ENCODE results near the gene SLC28A1. TPM values are rescaled to one million over a fixed set of nuclear protein-coding genes. Genes with fewer than 3 reads are reported as not detected.

Gene SLC28A1
- total and polyA plus RNA-seq, 2 experiments from 2014 or later: 2.5 to 3.0 TPM

DNA sequence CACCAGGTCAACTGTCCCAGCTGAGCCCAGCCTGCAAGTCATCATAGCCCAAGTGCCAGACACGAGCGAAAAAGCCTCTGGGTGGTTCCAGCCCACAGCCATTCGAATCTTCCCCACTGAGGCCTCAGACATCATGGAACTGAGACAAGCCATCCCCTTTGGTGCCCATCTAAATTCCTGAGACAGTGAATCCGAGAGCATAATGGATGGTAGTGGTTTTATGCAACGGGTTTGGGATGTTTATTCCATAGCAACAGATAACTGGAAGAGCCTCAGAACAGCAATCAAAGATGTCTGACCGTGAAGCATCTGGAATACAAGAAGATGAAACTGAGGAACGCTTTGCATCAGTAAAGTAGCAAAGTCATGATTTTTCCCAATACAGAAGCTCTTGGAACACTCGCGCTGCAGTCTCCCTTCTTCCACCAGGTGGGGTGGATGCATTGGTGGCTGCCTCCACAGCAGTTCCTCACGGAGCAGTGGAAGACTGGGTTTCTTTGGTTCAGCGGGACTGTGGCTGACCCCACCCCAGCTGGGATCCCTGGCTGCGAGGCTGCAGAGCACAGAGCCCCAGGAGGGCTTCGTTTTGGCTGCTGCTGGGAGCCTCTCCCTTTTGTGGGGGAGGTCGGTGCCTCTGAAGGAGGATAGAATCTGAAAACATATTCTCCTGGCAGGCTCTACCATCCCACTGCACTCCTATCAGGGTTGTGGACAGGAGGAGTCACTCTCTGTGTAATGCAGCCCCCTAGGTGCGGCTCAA lies 70.8 kb downstream of the SLC28A1 start:
- no peak for TF ChIP-seq EZH2phosphoT487 (IDR thresholded peaks at IDR 0.05; ENCODE audit: low read depth, severe bottlenecking, unreplicated experiment)
- TF ChIP-seq, protein P1, sequence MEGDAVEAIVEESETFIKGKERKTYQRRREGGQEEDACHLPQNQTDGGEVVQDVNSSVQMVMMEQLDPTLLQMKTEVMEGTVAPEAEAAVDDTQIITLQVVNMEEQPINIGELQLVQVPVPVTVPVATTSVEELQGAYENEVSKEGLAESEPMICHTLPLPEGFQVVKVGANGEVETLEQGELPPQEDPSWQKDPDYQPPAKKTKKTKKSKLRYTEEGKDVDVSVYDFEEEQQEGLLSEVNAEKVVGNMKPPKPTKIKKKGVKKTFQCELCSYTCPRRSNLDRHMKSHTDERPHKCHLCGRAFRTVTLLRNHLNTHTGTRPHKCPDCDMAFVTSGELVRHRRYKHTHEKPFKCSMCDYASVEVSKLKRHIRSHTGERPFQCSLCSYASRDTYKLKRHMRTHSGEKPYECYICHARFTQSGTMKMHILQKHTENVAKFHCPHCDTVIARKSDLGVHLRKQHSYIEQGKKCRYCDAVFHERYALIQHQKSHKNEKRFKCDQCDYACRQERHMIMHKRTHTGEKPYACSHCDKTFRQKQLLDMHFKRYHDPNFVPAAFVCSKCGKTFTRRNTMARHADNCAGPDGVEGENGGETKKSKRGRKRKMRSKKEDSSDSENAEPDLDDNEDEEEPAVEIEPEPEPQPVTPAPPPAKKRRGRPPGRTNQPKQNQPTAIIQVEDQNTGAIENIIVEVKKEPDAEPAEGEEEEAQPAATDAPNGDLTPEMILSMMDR (IDR thresholded peaks at IDR 0.05; ENCODE audit: poor library complexity): peak; percentile 78
- H4K20me1 ChIP-seq (ENCODE audit: insufficient read depth, poor library complexity, severe bottlenecking): no peaks in the 10 kb centered on the region
- no peaks in the 10 kb centered on the region for H3K27me3 ChIP-seq
- H3K9me2 ChIP-seq (replicated peaks; ENCODE audit: insufficient read depth): no peaks in the 10 kb centered on the region
- peak overlapping the region; percentile 68 for H3K4me2 ChIP-seq
- H3K4me3 ChIP-seq: no peak overlapping the region
- H3K4me1 ChIP-seq (ENCODE audit: insufficient read depth): peaks cover 1% of the 10 kb centered on the region
- H2AFZ ChIP-seq: peak overlapping the region; percentile 9
- H3K36me3 ChIP-seq (replicated peaks; ENCODE audit: insufficient read depth, low read depth): no peaks in the 10 kb centered on the region
- DNase-seq (ENCODE audit: low spot score): peak; percentile 85
- no peaks in the 10 kb centered on the region for H3K9me3 ChIP-seq (ENCODE audit: low read depth)
- H3K27ac ChIP-seq: no peak overlapping the region
- no peaks in the 10 kb centered on the region for H3K79me2 ChIP-seq
- 40% methylated on average over 15 of the region's 15 CpGs for WGBS (ENCODE audit: low lambda C conversion rate, missing lambda C conversion rate)

DNA sequence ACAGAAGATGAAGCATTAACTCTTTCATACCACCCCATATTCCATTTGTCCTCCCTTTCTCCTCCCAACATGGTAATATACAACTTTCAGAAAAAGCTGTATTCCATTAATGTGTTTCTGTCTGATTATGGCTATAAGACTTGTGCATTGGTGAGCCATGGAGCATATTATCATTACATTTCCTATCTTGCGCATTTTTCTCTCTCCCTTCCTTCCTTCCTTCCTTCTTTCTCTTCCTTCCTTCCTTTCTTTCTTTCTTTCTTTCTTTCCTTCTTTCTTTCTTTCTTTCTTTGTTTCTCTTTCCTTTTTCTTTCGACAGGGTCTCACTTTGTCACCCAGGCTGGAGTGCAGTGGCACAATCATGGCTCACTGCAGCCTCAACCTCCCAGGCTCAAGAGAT lies 71.7 kb downstream of the SLC28A1 start:
- no peak overlapping the region for H2AFZ ChIP-seq
- no peaks in the 10 kb centered on the region for H3K79me2 ChIP-seq
- no peak overlapping the region for H3K4me3 ChIP-seq
- no peaks in the 10 kb centered on the region for H4K20me1 ChIP-seq (ENCODE audit: insufficient read depth, poor library complexity, severe bottlenecking)
- no peak overlapping the region for H3K4me2 ChIP-seq
- TF ChIP-seq, protein P1 (IDR thresholded peaks at IDR 0.05; ENCODE audit: poor library complexity): no peak
- TF ChIP-seq EZH2phosphoT487 (IDR thresholded peaks at IDR 0.05; ENCODE audit: low read depth, severe bottlenecking, unreplicated experiment) (no peak), EZH2 (IDR thresholded peaks at IDR 0.05; ENCODE audit: borderline replicate concordance) (no peak)
- H3K27ac ChIP-seq: no peak overlapping the region
- H3K27me3 ChIP-seq: no peaks in the 10 kb centered on the region
- H3K36me3 ChIP-seq (replicated peaks; ENCODE audit: insufficient read depth, low read depth): no peaks in the 10 kb centered on the region
- H3K4me1 ChIP-seq (ENCODE audit: insufficient read depth): peaks cover 8% of the 10 kb centered on the region
- H3K9me3 ChIP-seq (ENCODE audit: low read depth): no peaks in the 10 kb centered on the region
- no peak for DNase-seq (ENCODE audit: low spot score)
- 100% methylated on average over 2 of the region's 2 CpGs for WGBS (ENCODE audit: low lambda C conversion rate, missing lambda C conversion rate)
- H3K9me2 ChIP-seq (replicated peaks; ENCODE audit: insufficient read depth): no peaks in the 10 kb centered on the region

DNA sequence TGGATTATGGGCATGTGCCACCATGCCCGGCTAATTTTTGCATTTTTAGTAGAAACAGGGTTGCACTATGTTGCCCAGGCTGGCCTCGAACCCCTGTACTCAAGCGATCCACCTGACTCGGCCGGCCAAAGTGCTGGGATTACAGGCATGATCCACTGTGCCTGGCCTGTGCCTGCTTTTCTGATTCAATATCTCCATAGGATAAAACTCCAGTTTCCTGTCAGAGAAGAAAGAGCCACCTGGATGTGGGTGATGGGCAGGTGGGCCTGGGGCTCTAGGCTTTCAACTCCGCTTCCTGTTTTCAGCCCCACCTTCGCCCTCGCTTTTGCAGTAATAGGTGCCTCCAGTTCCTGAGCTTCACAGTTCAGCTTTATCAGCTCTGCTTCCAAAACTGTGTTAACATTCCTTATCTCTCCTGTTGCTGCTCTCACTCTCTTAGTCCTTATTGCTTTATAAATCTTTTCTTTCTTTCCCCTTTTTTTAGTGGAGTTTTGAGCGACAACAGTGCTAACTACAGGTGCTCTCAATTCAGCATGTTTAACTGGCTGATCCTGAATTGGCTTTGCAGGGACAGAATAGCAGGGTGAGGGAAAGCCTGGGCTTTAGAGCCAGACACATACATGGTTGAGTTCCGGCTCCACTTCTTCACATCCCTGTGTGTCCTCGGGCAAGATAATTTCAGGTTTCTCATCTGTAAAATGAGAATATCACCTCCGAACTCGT lies 76.1 kb downstream of the SLC28A1 start:
- peaks cover 8% of the 10 kb centered on the region for H3K4me1 ChIP-seq (ENCODE audit: insufficient read depth)
- WGBS (ENCODE audit: low lambda C conversion rate, missing lambda C conversion rate): 50% methylated on average over 13 of the region's 13 CpGs
- no peaks in the 10 kb centered on the region for H3K27me3 ChIP-seq
- H3K4me2 ChIP-seq: peak overlapping the region; percentile 62
- no peaks in the 10 kb centered on the region for H3K79me2 ChIP-seq
- H4K20me1 ChIP-seq (ENCODE audit: insufficient read depth, poor library complexity, severe bottlenecking): no peaks in the 10 kb centered on the region
- H2AFZ ChIP-seq: peak overlapping the region; percentile 13
- H3K4me3 ChIP-seq: no peak overlapping the region
- TF ChIP-seq, protein P1 (IDR thresholded peaks at IDR 0.05; ENCODE audit: poor library complexity): no peak
- TF ChIP-seq EZH2 (IDR thresholded peaks at IDR 0.05; ENCODE audit: borderline replicate concordance) (no peak), EZH2phosphoT487 (IDR thresholded peaks at IDR 0.05; ENCODE audit: low read depth, severe bottlenecking, unreplicated experiment) (no peak)
- peak overlapping the region; percentile 71 for H3K27ac ChIP-seq
- no peaks in the 10 kb centered on the region for H3K9me3 ChIP-seq (ENCODE audit: low read depth)
- DNase-seq (ENCODE audit: low spot score): peak; percentile 23
- no peaks in the 10 kb centered on the region for H3K9me2 ChIP-seq (replicated peaks; ENCODE audit: insufficient read depth)
- H3K36me3 ChIP-seq (replicated peaks; ENCODE audit: insufficient read depth, low read depth): no peaks in the 10 kb centered on the region

Measured in hepatocyte (in vitro differentiated cells).